Activated B cell treated with CpG ODN at 0.5 μM for 24 hours (primary cell): ENCODE results near the gene PARN. TPM values are rescaled to one million over a fixed set of nuclear protein-coding genes. Genes with fewer than 3 reads are reported as not detected.
"Not testable (repeated sequence)": the region's sequence is repeated elsewhere in the genome, so short reads cannot be mapped to it uniquely, and the experiment has no call there.

ENCODE experiments used
- ATAC-seq: fragments of 200-7000 bp; cut with Tn5 transposase; one replicate; pipeline ENCODE4 v1.10.0; 2021; ENCODE audit warnings: low read depth, mild to moderate bottlenecking, moderate library complexity
- CTCF ChIA-PET: fragments of 350-600 bp; sonication (Branson Sonifier 250); formaldehyde crosslinking; loops from one replicate; lab custom pipeline; 2021; ENCODE audit warnings: antibody characterized with exemption; lab: Charles Lee
- POLR2A ChIA-PET: fragments of 350-600 bp; sonication (Branson Sonifier 250); formaldehyde crosslinking; loops from one replicate; lab custom pipeline; 2021; ENCODE audit warnings: antibody characterized with exemption; lab: Charles Lee
- DNase-seq: peaks from one replicate; pipeline ENCODE4 v3.0.0; 2022
- H3K27ac Mint-ChIP-seq: one replicate; pipeline ENCODE4 v1.8.0; 2020; ENCODE audit warnings: mixed read lengths
- H3K27me3 Mint-ChIP-seq: one replicate; pipeline ENCODE4 v1.8.0; 2021; ENCODE audit warnings: mixed read lengths
- H3K36me3 Mint-ChIP-seq: one replicate; pipeline ENCODE4 v1.8.0; 2021; ENCODE audit warnings: low read depth, mixed read lengths
- H3K4me1 Mint-ChIP-seq: one replicate; pipeline ENCODE4 v1.8.0; 2021; ENCODE audit warnings: mixed read lengths
- H3K4me3 Mint-ChIP-seq: one replicate; pipeline ENCODE4 v1.8.0; 2020; ENCODE audit warnings: mild to moderate bottlenecking, mixed read lengths
- H3K9me3 Mint-ChIP-seq: one replicate; pipeline ENCODE4 v1.8.0; 2020; ENCODE audit warnings: mixed read lengths
- CTCF ChIP-seq: fragments of 200-600 bp; IDR thresholded peaks from one replicate; pipeline ENCODE4 v1.8.0; 2022; ENCODE audit warnings: antibody characterized with exemption, mild to moderate bottlenecking
- intact Hi-C: fragments of 100-400 bp; cut with micrococcal nuclease; formaldehyde crosslinking; loops from one replicate; pipeline ENCODE4 v1.15.1; 2024
- total RNA-seq: library from RNA; stranded (reverse); gene quantifications from 2 replicates; pipeline ENCODE4 v1.2.3, GENCODE V29; 2022

Gene PARN
- total RNA-seq, 1 donor from 2014 or later: 47.3 TPM

DNA sequence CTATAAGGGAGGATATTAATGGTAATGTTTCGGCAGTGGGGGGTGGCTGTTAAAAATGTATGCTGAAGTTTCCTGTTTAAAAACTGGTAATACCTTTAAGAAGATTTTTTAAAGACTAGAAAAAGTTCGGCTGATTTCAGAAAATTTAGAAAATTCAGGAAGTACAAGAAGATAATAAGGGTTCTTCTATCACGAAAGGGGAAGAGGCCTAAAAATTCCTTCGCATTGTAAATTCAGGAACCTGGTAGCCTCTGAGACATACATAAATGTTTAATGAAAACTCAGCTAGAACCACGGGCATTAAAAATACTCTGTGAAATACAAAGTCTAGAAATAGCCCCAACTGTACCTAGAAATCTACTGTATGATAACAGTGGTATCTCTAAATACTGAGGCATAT is 181.2 kb downstream of the PARN start:
- DNase-seq (no peak), ATAC-seq (no peak)
- no peaks in the 10 kb centered on the region for H3K27me3 Mint-ChIP-seq
- TF ChIP-seq CTCF: no peak
- peaks cover 27% of the 10 kb centered on the region for H3K36me3 Mint-ChIP-seq
- H3K4me3 Mint-ChIP-seq: no peak overlapping the region
- CTCF ChIA-PET: no interaction called here
- POLR2A ChIA-PET: no interaction called here
- no peak overlapping the region for H3K27ac Mint-ChIP-seq
- intact Hi-C loops: no loop called here
- H3K9me3 Mint-ChIP-seq: no peaks in the 10 kb centered on the region
- no peaks in the 10 kb centered on the region for H3K4me1 Mint-ChIP-seq

DNA sequence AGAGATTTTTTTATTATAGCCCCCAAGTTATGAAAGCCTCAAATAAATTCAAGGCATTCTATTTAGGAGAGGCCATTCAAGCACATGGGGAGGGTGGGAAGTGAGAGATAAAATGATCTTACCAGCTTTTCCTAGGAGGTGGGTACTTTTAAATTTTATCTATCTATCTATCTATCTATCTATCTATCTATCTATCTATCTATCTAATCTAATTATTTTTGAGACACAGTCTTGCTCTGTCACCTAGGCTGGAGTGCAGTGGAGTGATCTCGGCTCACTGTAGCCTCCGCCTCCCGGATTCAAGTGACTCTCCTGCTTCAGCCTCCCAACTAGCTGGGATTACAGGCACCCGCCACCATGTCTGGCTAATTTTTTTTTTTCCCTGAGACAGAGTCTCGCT is 182.3 kb downstream of the PARN start:
- no peak for ATAC-seq
- no peak overlapping the region for H3K4me3 Mint-ChIP-seq
- intact Hi-C loops: no loop called here
- H3K9me3 Mint-ChIP-seq: no peaks in the 10 kb centered on the region
- ChIA-PET POLR2A (no interaction called here), CTCF (no interaction called here)
- no peak for TF ChIP-seq CTCF
- H3K27me3 Mint-ChIP-seq: no peaks in the 10 kb centered on the region
- DNase-seq: no peak
- H3K4me1 Mint-ChIP-seq: no peaks in the 10 kb centered on the region
- H3K36me3 Mint-ChIP-seq: peaks cover 35% of the 10 kb centered on the region
- no peak overlapping the region for H3K27ac Mint-ChIP-seq

DNA sequence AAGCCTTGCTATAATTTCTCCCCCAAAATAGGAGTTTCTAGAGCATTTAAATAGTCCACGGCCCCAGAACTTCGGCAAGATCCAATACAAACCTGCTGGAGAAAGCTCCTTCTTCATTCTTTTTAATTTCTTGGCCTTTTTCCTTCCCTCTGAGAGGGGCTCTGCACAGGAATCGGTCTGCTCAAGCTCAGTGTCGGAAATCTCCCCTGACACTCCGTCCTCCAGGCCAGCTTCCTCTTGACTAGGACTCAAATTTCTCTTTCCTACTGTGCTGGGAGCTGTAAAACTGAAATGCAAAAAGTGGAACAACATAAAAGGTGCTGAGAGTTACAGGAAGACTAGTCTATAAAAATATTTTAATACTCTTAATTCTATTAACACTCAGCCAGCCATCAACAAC is 183.3 kb downstream of the PARN start:
- DNase-seq: no peak
- Mint-ChIP-seq H3K27me3 (no peaks in the 10 kb centered on the region), H3K4me1 (no peaks in the 10 kb centered on the region), H3K9me3 (no peaks in the 10 kb centered on the region), H3K36me3 (peaks cover 37% of the 10 kb centered on the region), H3K4me3 (no peak overlapping the region), H3K27ac (no peak overlapping the region)
- ATAC-seq: no peak
- intact Hi-C loops: no loop called here
- ChIA-PET POLR2A (no interaction called here), CTCF (no interaction called here)
- TF ChIP-seq CTCF: no peak

DNA sequence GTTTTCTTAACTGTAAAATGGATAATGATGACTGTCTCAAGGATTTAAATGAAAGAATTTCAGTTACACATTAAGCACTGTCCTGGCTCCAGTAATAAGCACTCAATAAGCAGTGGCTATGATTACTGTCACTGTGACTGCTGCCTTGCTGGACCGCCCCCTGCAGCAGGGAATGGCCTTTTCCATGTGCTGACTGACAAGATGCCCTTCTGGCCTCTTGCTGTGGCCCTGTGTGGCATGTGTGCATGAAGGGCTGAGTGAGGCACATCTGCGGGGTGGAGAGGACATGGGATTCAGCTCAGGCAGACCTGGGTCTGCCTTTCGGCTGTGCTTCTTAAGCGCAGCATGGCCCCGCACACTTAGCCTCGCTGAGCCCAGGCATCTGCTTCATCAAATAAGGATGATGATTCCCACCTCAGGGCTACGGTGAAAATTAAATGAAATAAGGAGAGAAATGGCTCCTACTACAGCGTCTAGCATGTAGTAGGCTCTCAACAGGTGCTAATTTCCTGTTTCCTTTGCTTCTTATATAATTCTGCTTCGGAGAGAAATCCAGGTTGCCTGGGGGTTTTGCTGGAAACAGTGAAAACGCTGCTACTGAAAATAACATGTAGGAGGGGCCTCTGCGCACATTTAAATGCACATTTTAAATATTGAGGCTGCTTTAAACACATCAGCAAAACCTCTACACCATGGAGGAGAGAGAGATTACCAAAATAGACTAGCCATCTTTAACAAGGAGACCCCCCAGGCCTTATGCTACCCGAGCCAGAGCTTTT is 183.9 kb downstream of the PARN start:
- DNase-seq (no peak), ATAC-seq (no peak)
- TF ChIP-seq CTCF: no peak
- H3K9me3 Mint-ChIP-seq: no peaks in the 10 kb centered on the region
- no peak overlapping the region for H3K27ac Mint-ChIP-seq
- no peaks in the 10 kb centered on the region for H3K27me3 Mint-ChIP-seq
- peaks cover 37% of the 10 kb centered on the region for H3K36me3 Mint-ChIP-seq
- H3K4me1 Mint-ChIP-seq: no peaks in the 10 kb centered on the region
- intact Hi-C loops: no loop called here
- H3K4me3 Mint-ChIP-seq: no peak overlapping the region
- POLR2A ChIA-PET: no interaction called here
- CTCF ChIA-PET: no interaction called here

DNA sequence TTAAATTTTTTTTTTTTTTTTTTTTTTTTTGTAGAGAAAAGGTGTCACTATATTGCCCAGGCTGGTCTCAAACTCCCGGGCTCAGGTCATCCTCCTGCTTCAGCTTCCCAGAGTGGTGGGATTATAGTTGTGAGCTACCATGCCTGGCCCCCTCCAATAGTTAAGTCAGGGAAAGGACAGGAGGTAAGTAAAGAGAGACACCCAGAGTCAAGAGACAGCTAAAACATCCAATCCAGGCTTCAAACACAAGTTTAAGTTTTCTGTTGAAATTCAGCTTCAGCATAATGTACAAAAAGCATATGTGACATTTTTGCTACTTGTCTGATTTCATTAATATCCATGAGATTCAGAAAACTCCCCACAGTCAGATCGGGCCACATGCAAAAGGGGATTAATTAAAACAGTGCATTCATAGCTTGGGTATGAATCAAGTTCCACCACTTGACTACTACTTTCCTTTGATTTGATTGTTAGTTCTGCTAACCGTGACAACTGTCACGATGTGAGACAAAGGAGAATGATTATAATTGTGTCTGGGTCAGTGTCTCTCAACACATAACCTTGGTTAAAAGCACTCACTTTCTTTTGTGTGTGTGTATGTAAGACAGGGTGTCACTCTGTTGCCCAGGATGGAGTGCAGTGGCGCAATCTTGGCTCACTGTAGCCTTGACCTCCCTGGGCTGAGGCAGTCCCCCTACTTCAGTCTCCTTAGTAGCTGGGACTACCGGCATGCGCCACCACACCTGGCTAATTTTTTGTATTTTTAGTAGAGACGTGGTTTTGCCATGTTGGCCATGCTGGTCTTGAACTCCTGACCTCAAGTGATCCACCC is 184.9 kb downstream of the PARN start:
- ATAC-seq (no peak), DNase-seq (no peak)
- Mint-ChIP-seq H3K27ac (no peak overlapping the region), H3K4me3 (no peak overlapping the region), H3K9me3 (no peaks in the 10 kb centered on the region), H3K36me3 (peaks cover 42% of the 10 kb centered on the region), H3K4me1 (no peaks in the 10 kb centered on the region), H3K27me3 (no peaks in the 10 kb centered on the region)
- ChIA-PET CTCF (interaction anchor here (1.2 kb wide), 1 partner anchor 144 kb away, joined by 3 read pairs; no protein-coding TSS in a partner anchor), POLR2A (no interaction called here)
- intact Hi-C loops: no loop called here
- TF ChIP-seq CTCF: no peak

DNA sequence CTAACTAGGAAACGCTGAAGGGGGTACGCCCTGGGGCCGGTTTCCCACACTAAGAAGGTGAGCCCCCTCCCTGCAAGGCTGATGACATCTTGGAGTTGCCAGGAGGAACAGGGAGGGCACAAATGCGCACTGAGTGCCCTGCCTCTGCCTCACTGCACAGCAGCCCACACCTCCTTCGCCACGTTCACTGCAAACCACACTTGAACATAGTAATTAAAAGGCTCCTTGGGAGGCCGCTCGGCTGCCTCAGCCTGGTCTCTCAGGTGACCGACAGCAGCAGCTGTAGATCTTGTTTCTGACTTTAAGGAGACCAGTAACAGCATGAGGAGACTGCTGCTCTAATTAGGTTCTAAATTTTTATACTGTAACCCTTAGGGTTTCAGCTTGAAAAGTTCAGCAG is 188.5 kb downstream of the PARN start:
- H3K36me3 Mint-ChIP-seq: peaks cover 51% of the 10 kb centered on the region
- CTCF ChIA-PET, H3K9me3 Mint-ChIP-seq, H3K4me1 Mint-ChIP-seq, H3K27me3 Mint-ChIP-seq, H3K27ac Mint-ChIP-seq, POLR2A ChIA-PET, H3K4me3 Mint-ChIP-seq, ATAC-seq, intact Hi-C loops, DNase-seq: not testable (repeated sequence)
